ENCODE results near the gene TIMM23B.
"Not testable (repeated sequence)": the region's sequence is repeated elsewhere in the genome, so short reads cannot be mapped to it uniquely, and the experiment has no call there.

DNA sequence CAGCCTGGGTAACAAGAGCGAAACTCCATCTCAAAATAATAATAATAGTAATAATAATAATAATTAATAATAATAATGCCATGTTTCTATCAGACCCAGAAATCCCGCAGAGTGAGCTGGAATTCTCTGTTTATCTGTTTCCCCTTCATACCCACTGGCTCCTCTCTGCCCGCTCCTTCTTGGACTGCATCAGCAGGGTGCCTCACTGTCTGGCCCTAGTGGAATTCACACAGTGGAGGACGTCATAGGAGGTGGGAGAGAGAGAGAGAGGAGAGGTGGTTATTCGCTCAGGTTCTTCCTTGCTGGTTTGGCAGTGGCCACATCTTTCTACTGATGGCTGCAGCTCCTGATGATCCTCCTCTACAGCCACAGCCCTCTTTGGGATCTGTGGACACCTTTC lies 75.1 kb downstream of the TIMM23B start:
- TF ChIP-seq, protein P1, sequence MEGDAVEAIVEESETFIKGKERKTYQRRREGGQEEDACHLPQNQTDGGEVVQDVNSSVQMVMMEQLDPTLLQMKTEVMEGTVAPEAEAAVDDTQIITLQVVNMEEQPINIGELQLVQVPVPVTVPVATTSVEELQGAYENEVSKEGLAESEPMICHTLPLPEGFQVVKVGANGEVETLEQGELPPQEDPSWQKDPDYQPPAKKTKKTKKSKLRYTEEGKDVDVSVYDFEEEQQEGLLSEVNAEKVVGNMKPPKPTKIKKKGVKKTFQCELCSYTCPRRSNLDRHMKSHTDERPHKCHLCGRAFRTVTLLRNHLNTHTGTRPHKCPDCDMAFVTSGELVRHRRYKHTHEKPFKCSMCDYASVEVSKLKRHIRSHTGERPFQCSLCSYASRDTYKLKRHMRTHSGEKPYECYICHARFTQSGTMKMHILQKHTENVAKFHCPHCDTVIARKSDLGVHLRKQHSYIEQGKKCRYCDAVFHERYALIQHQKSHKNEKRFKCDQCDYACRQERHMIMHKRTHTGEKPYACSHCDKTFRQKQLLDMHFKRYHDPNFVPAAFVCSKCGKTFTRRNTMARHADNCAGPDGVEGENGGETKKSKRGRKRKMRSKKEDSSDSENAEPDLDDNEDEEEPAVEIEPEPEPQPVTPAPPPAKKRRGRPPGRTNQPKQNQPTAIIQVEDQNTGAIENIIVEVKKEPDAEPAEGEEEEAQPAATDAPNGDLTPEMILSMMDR (IDR thresholded peaks at IDR 0.05), result not testable (repeated sequence)
- TF ChIP-seq POLR2A (IDR thresholded peaks at IDR 0.05), result not testable (repeated sequence)
